ENCODE measurements around the gene BTN2A1. TPM values are rescaled to one million over a fixed set of nuclear protein-coding genes. Genes with fewer than 3 reads are reported as not detected.

BTN2A1 gene
- total RNA-seq, 2 donors from 2014 or later, result 11.5 to 24.1 TPM

- intact Hi-C loops (cut with DNase I), result no loop called here
- WGBS, result 86% methylated on average over 3 of the region's 3 CpGs
- no peak for TF ChIP-seq CTCF (IDR thresholded peaks at IDR 0.05)
- no peak for TF ChIP-seq POLR2AphosphoS5 (IDR thresholded peaks at IDR 0.05)
- TF ChIP-seq POLR2A (IDR thresholded peaks at IDR 0.05), result no peak
- H3K4me1 ChIP-seq (replicated peaks), result peaks cover 3% of the 10 kb centered on the region
- no peaks in the 10 kb centered on the region for H3K27me3 ChIP-seq (replicated peaks; ENCODE audit: insufficient read depth)
- H3K27ac ChIP-seq, result no peak overlapping the region
- no peak overlapping the region for H3K4me3 ChIP-seq
- no peaks in the 10 kb centered on the region for H3K9me3 ChIP-seq
- peaks cover 13 to 20% of the 10 kb centered on the region in 2 donors for H3K36me3 ChIP-seq
- DNase-seq (ENCODE audit: low spot score), result no peak
These were observed 8.0 kb downstream of the BTN2A1 start for GRCh38 chr6:26465776-26466175.

- no peak overlapping the region for H3K27ac ChIP-seq
- intact Hi-C loops (cut with DNase I), result no loop called here
- no peaks in the 10 kb centered on the region for H3K9me3 ChIP-seq
- no peaks in the 10 kb centered on the region for H3K27me3 ChIP-seq (replicated peaks; ENCODE audit: insufficient read depth)
- TF ChIP-seq POLR2AphosphoS5 (IDR thresholded peaks at IDR 0.05) (no peak), CTCF (IDR thresholded peaks at IDR 0.05) (no peak), POLR2A (IDR thresholded peaks at IDR 0.05) (no peak)
- WGBS, result 80% methylated on average over 2 of the region's 2 CpGs
- no peak overlapping the region for H3K4me3 ChIP-seq
- peaks cover 3 to 20% of the 10 kb centered on the region in 2 donors for H3K36me3 ChIP-seq
- DNase-seq (ENCODE audit: low spot score), result no peak
- H3K4me1 ChIP-seq (replicated peaks), result no peaks in the 10 kb centered on the region
These were observed 11.1 kb downstream of the BTN2A1 start for GRCh38 chr6:26468829-26469228.

- H3K27me3 ChIP-seq (replicated peaks; ENCODE audit: insufficient read depth), result no peaks in the 10 kb centered on the region
- 86% methylated on average over 4 of the region's 4 CpGs for WGBS
- TF ChIP-seq CTCF (IDR thresholded peaks at IDR 0.05) (no peak), POLR2AphosphoS5 (IDR thresholded peaks at IDR 0.05) (no peak), POLR2A (IDR thresholded peaks at IDR 0.05) (no peak)
- H3K36me3 ChIP-seq, result peaks cover 0 to 20% of the 10 kb centered on the region in 2 donors
- no peak for DNase-seq (ENCODE audit: low spot score)
- intact Hi-C loops (cut with DNase I), result loop anchor here (5.0 kb wide), 1 partner anchor 67 kb away; the partner anchor contains the start of gene HMGN4
- H3K9me3 ChIP-seq, result no peaks in the 10 kb centered on the region
- no peak overlapping the region for H3K4me3 ChIP-seq
- no peaks in the 10 kb centered on the region for H3K4me1 ChIP-seq (replicated peaks)
- H3K27ac ChIP-seq, result no peak overlapping the region
These were observed 12.9 kb downstream of the BTN2A1 start for GRCh38 chr6:26470643-26471042.

GRCh38 chr6:26471970-26472369, 14.2 kb downstream of the BTN2A1 start:
- no peak overlapping the region for H3K4me3 ChIP-seq
- no peak for DNase-seq (ENCODE audit: low spot score)
- peaks cover 0 to 11% of the 10 kb centered on the region in 2 donors for H3K36me3 ChIP-seq
- no peaks in the 10 kb centered on the region for H3K27me3 ChIP-seq (replicated peaks; ENCODE audit: insufficient read depth)
- H3K4me1 ChIP-seq (replicated peaks), result no peaks in the 10 kb centered on the region
- no peaks in the 10 kb centered on the region for H3K9me3 ChIP-seq
- intact Hi-C loops (cut with DNase I), result loop anchor here (5.0 kb wide), 1 partner anchor 65 kb away; the partner anchor contains the start of gene HMGN4
- no peak overlapping the region for H3K27ac ChIP-seq
- TF ChIP-seq POLR2AphosphoS5 (IDR thresholded peaks at IDR 0.05) (no peak), CTCF (IDR thresholded peaks at IDR 0.05) (no peak), POLR2A (IDR thresholded peaks at IDR 0.05) (no peak)

- 96% methylated on average over 4 of the region's 4 CpGs for WGBS
These were observed 15.0 kb downstream of the BTN2A1 start for GRCh38 chr6:26472549-26473290.

More at GRCh38 chr6:26472549-26473290, 15.0 kb downstream of the BTN2A1 start:
- Histone ChIP-seq H3K27ac (peak overlapping the region; percentile 83 to 90), H3K36me3 (peaks cover 0 to 3% of the 10 kb centered on the region in 2 donors), H3K4me1 (replicated peaks) (no peaks in the 10 kb centered on the region), H3K27me3 (replicated peaks; ENCODE audit: insufficient read depth) (no peaks in the 10 kb centered on the region), H3K4me3 (no peak overlapping the region), H3K9me3 (no peaks in the 10 kb centered on the region)
- intact Hi-C loops (cut with DNase I), result loop anchor here (5.0 kb wide), 1 partner anchor 65 kb away; the partner anchor contains the start of gene HMGN4
- TF ChIP-seq POLR2A (IDR thresholded peaks at IDR 0.05), result no peak
- no peak for TF ChIP-seq POLR2AphosphoS5 (IDR thresholded peaks at IDR 0.05)
- TF ChIP-seq CTCF (IDR thresholded peaks at IDR 0.05), result no peak
- no peak for DNase-seq (ENCODE audit: low spot score)
